Sigmoid colon (tissue), 7 donors: ENCODE data around the gene ADARB2. TPM values are rescaled to one million over a fixed set of nuclear protein-coding genes. Genes with fewer than 3 reads are reported as not detected.

Experiments used
- DNase-seq: peaks from one replicate; pipeline ENCODE4 v3.0.0-alpha.2; 2019
- H3K27ac ChIP-seq, 4 donors: fragments of 200-600 bp; sonication (generic); one replicate each; pipeline ENCODE4 v1.5.1; 2016 to 2019; ENCODE audit warnings: mild to moderate bottlenecking in 1 of 4
- H3K27me3 ChIP-seq, 3 donors: fragments of 200-600 bp; sonication (generic); one replicate each; pipeline ENCODE4 v1.5.1; 2019; ENCODE audit warnings: mild to moderate bottlenecking in 1 of 3
- H3K36me3 ChIP-seq, 4 donors: fragments of 200-600 bp; sonication (generic); one replicate each; pipeline ENCODE4 v1.5.1; 2016 to 2019
- H3K4me1 ChIP-seq, 4 donors: fragments of 200-600 bp; sonication (generic); one replicate each; pipeline ENCODE4 v1.5.1; 2017 to 2019
- H3K4me3 ChIP-seq, 4 donors: fragments of 200-600 bp; sonication (generic); one replicate each; pipeline ENCODE4 v1.5.1; 2017 to 2019; ENCODE audit warnings: mild to moderate bottlenecking in 2 of 4, moderate library complexity in 1 of 4
- H3K9me3 ChIP-seq, 4 donors: fragments of 200-600 bp in 3 of 4; sonication (generic) in 3 of 4; one replicate each; pipeline versions ENCODE4 v1.5.1 to v1.6.1; 2013 to 2019
- CTCF ChIP-seq, 4 experiments: fragments of 450-650 bp in 3 of 4; fragments of 200-600 bp in 1 of 4; IDR thresholded peaks; one replicate each; pipeline ENCODE4 v1.5.1; 2016 to 2019; ENCODE audit warnings: antibody characterized with exemption in 4 of 4, mild to moderate bottlenecking in 3 of 4, moderate library complexity in 2 of 4
- EP300 ChIP-seq, 4 donors: sonication (generic); formaldehyde crosslinking; IDR thresholded peaks; one replicate each; pipeline ENCODE4 v1.6.1; 2017; ENCODE audit warnings: antibody characterized with exemption in 4 of 4
- POLR2A ChIP-seq, 2 donors: fragments of 450-650 bp; IDR thresholded peaks; one replicate each; pipeline ENCODE4 v1.6.1; 2016; ENCODE audit warnings: antibody characterized with exemption in 2 of 2, mild to moderate bottlenecking in 2 of 2, moderate library complexity in 2 of 2
- POLR2AphosphoS5 ChIP-seq, 4 donors: sonication (generic); formaldehyde crosslinking; IDR thresholded peaks; one replicate each; pipeline ENCODE4 v1.6.1; 2017; ENCODE audit warnings: antibody characterized with exemption in 4 of 4
- WGBS, 2 donors: extraction: QIAGEN DNeasy Blood & Tissue Kit; methylation state at CpG; one replicate each; pipeline ENCODE4 v1.1.7; 2013; 5-methylcytosine and 5-hydroxymethylcytosine counted together
- intact Hi-C: fragments of 100-400 bp; cut with DNase I; formaldehyde crosslinking; loops from one replicate; pipeline ENCODE4 v1.15.1; 2023
- polyA plus RNA-seq, 3 donors: library from polyadenylated mRNA; stranded (reverse); fragments of 200-250 nt; gene quantifications; one replicate each; pipeline ENCODE4 v1.2.3, GENCODE V29; 2013
- total RNA-seq, 4 donors: library from RNA; depleted of rRNA; stranded (reverse); fragments of >200 nt; gene quantifications; one replicate each; pipeline ENCODE4 v1.1.0, GENCODE V29; 2016
- donor health status: healthy with polysubstance abuse.
- donor health status: Bipolar disorder and iron deficiency.
- donor health status: healthy.

The ADARB2 gene
- total and polyA plus RNA-seq, 7 donors = 0.60 to 5.9 (median 3.5) TPM; not detected in 1

- Histone ChIP-seq H3K4me1 (no peaks in the 10 kb centered on the region), H3K4me3 (no peak overlapping the region), H3K9me3 (no peaks in the 10 kb centered on the region), H3K36me3 (no peaks in the 10 kb centered on the region), H3K27me3 (no peaks in the 10 kb centered on the region), H3K27ac (no peak overlapping the region)
- no peak for DNase-seq
- no peak for TF ChIP-seq EP300 (IDR thresholded peaks at IDR 0.05)
- TF ChIP-seq POLR2AphosphoS5 (IDR thresholded peaks at IDR 0.05) = no peak
- TF ChIP-seq CTCF (IDR thresholded peaks at IDR 0.05) = no peak
- intact Hi-C loops = no loop called here
- WGBS, 2 donors = 15 to 54% methylated on average over 6 of the region's 6 CpGs
These were observed 413.4 kb downstream of the ADARB2 start for GRCh38 chr10:1323951-1324350.

DNA sequence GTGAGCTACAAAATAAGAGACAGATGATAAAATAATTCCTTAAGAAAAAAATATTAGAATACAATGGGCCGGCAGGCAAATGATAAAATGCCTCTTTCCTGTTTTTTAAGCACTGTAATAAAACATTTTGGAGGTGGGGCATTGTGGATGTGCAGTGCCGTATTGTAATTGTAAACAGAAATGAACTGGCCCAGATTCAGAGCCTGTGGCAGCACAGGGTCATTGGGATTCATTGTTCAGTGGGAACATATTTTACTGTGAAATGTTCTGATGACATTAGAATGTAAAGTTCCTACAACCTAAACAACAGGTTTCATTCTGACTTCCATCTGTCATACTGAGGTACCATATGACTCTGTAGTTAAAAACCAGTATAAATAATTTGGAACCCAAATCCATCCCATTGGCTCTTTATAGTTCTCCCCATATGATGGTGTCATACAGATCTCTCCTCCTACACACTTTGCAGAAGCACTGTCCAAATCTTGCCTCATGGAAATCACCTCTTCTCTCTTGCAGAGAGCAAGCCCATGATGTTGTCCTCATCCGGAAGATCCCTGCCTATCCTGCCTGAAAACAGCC is 416.5 kb downstream of the ADARB2 start:
- no peak for TF ChIP-seq POLR2AphosphoS5 (IDR thresholded peaks at IDR 0.05)
- Histone ChIP-seq H3K4me1 (no peaks in the 10 kb centered on the region), H3K4me3 (no peak overlapping the region), H3K9me3 (no peaks in the 10 kb centered on the region), H3K36me3 (no peaks in the 10 kb centered on the region), H3K27me3 (no peaks in the 10 kb centered on the region), H3K27ac (no peak overlapping the region)
- intact Hi-C loops = no loop called here
- WGBS, 2 donors = 38 to 62% methylated on average over 3 of the region's 3 CpGs
- DNase-seq = no peak

DNA sequence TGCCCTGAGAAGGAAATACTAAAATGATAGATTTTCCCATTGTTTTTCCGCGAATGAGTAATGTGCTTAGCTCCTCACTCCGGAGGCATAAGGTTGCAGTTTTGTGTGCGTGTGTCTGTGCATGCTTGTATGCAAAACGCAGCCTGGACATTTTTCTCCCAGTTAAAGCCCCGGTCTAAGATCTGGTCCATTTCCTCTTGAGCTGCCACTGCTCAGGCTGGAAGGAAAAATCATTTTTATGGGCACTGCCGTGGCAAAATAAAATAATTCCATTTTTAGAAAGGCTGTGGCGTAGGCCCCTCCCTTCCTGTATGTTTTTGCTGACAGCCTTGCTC is 420.5 kb downstream of the ADARB2 start:
- Histone ChIP-seq H3K4me3 (no peak overlapping the region), H3K27me3 (no peaks in the 10 kb centered on the region), H3K27ac (no peak overlapping the region), H3K9me3 (no peaks in the 10 kb centered on the region), H3K36me3 (no peaks in the 10 kb centered on the region), H3K4me1 (no peaks in the 10 kb centered on the region)
- WGBS, 2 donors = 67 to 75% methylated on average over 8 of the region's 8 CpGs
- TF ChIP-seq EP300 (IDR thresholded peaks at IDR 0.05) = no peak
- no peak for TF ChIP-seq CTCF (IDR thresholded peaks at IDR 0.05)
- no peak for TF ChIP-seq POLR2AphosphoS5 (IDR thresholded peaks at IDR 0.05)
- TF ChIP-seq POLR2A (IDR thresholded peaks at IDR 0.05) = no peak
- DNase-seq = no peak
- intact Hi-C loops = no loop called here

GRCh38 chr10:1316121-1316808 is 421.1 kb downstream of the ADARB2 start:
- H3K4me1 ChIP-seq = no peaks in the 10 kb centered on the region
- intact Hi-C loops = no loop called here
- no peak for DNase-seq
- no peaks in the 10 kb centered on the region for H3K27me3 ChIP-seq
- no peaks in the 10 kb centered on the region for H3K9me3 ChIP-seq
- TF ChIP-seq POLR2A (IDR thresholded peaks at IDR 0.05) (no peak), CTCF (IDR thresholded peaks at IDR 0.05) (no peak), EP300 (IDR thresholded peaks at IDR 0.05) (no peak), POLR2AphosphoS5 (IDR thresholded peaks at IDR 0.05) (no peak)
- WGBS, 2 donors = 83 to 88% methylated on average over 16 of the region's 16 CpGs
- H3K27ac ChIP-seq = no peak overlapping the region
- H3K4me3 ChIP-seq = no peak overlapping the region
- no peaks in the 10 kb centered on the region for H3K36me3 ChIP-seq

DNA sequence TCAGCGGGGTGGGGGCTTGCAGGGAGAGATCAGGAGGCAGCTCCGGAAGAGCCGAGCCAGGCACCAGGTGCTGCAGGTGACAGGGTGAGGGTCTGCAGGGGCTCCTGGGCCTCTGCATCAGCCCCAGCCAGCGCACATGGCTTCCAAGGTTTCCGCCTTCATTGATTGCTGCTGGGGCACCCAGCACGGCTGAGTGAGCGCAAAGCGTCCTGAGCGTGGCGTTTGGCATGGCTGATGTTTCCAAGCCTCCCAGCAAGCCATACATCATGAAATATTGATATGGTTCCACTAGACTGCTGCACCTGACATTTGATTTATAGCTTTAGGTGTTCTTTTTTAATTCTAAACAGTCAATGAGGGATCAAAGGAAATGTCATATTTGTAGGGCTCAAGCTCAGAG is 422.1 kb downstream of the ADARB2 start:
- Histone ChIP-seq H3K27ac (no peak overlapping the region), H3K36me3 (no peaks in the 10 kb centered on the region), H3K4me1 (no peaks in the 10 kb centered on the region), H3K27me3 (no peaks in the 10 kb centered on the region), H3K4me3 (no peak overlapping the region), H3K9me3 (no peaks in the 10 kb centered on the region)
- intact Hi-C loops = no loop called here
- 94 to 95% methylated on average over 10 of the region's 10 CpGs for WGBS, 2 donors
- TF ChIP-seq EP300 (IDR thresholded peaks at IDR 0.05) (no peak), POLR2A (IDR thresholded peaks at IDR 0.05) (no peak), POLR2AphosphoS5 (IDR thresholded peaks at IDR 0.05) (no peak), CTCF (IDR thresholded peaks at IDR 0.05) (no peak)
- DNase-seq = no peak
